Measurements from ENCODE around the gene INSM1. TPM values are rescaled to one million over a fixed set of nuclear protein-coding genes. Genes with fewer than 3 reads are reported as not detected.

INSM1 gene
- total RNA-seq, 1 donor from 2014 or later: not detected

DNA sequence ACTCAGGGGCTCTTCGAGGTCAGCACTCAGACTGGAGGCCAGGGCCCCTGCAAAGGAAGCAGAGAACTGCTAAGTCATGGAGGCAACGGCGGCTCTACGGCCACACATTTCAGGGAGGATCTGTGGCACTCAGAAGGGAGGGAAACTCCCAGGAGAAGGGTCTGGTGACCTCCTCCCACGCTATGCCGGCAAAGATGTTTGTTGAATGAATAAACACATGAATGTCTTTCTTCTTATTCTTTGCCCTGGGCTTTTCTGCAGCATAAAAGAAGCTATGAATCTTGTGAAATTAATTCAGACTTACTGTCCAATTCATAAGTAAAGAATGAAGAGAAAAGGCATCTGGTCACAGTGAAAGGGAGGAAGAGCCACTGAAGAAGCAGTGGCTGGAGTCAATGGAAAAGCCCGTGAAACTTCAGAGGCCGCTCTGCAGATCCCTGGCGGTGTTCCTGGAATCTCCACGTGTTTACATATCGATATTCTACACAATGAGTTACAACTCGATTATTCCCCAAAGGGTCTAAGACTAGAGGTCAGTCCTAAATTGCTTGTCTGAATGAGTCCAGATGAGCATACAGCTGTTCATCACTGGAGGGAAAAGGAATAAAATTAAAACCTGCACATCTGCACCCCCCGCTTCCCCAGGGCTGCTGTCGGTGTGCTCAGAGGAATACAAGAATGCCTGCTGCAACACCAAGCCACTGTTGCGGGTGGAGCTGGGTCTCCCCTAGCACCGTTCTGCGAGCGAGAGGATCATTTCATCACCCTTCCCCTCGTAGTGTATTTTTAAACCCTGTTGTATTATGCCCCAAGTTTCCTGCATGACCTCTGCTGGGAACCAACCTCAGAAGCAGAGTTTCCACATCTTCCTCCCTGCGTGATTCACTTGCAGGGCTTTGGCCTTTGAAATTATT, 25.6 kb downstream of the INSM1 start:
- no peak for DNase-seq (ENCODE audit: low spot score)

DNA sequence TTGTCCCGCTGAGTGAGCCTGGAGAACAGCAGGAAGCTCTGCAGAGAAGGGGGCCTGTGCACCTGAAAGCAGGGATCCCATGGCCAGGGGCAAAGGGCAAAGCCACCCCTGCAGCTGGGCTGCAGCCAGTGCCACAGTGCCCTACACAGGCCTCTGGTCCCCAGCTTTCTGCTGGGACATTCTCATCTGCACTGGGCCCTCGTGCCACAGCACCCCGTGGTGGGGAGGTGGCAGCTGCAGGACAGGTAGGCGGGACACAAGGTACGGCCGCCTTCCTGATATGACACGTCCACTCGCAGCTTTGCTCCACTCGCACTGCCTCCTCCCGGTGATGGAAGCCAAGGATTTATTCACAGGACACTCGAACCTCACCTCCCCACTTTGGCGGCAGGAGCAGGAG, 27.2 kb downstream of the INSM1 start:
- DNase-seq (ENCODE audit: low spot score): no peak

DNA sequence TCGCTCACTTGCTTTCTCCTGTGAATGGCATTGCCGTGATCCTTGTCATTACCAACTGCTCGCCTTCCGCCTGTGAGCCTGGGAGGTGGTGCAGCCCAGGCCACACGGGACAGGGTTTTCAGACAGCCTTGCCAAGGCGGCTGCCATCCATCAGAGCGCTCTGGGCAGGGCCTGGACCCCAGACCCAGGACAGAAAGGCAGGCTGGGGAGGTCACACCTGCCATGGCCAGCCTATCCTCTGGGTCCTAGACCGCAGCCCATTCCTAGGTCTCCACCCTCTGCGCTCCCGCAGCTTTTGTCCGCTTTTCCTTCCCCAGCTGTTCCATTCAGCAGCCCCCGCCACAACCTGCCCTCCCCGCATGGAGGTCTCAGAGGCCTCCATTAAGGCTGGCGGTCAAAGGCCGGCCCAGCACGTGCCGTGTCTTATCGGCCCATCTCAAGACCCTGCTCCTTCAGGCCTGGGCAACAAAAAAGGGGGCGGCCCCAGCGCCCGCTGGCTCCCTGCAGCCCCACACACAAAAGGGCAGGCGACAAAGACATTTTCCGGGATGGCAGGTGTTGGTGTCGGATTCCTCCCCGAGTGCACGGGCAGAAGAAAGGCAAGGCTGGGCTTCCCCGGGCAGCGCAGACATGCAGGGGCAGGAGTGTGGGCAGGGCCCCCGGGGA, 28.1 kb downstream of the INSM1 start:
- no peak for DNase-seq (ENCODE audit: low spot score)

- no peak for DNase-seq (ENCODE audit: low spot score)
These were observed 28.9 kb downstream of the INSM1 start for GRCh38 chr20:20396794-20397193.

DNA sequence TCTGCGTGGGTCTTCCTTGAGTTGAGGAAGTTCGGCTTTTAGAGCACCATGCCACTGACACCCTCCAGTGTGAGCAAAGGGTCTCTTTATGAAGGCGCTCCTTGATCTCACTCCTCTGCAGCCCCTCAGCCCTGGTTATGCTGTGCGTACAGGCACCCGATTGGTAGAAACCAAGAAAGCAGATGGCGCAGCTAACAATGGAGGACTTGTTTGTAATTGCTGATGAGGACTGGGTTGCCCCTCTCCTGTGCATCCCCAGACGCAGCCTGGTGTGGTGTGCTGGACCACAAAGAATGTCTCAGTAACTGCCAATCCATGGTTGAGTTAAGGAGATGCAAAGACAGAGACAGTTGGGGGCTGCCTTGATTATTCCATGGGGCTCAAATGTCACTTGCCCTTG, 30.2 kb downstream of the INSM1 start:
- DNase-seq (ENCODE audit: low spot score): no peak

DNA sequence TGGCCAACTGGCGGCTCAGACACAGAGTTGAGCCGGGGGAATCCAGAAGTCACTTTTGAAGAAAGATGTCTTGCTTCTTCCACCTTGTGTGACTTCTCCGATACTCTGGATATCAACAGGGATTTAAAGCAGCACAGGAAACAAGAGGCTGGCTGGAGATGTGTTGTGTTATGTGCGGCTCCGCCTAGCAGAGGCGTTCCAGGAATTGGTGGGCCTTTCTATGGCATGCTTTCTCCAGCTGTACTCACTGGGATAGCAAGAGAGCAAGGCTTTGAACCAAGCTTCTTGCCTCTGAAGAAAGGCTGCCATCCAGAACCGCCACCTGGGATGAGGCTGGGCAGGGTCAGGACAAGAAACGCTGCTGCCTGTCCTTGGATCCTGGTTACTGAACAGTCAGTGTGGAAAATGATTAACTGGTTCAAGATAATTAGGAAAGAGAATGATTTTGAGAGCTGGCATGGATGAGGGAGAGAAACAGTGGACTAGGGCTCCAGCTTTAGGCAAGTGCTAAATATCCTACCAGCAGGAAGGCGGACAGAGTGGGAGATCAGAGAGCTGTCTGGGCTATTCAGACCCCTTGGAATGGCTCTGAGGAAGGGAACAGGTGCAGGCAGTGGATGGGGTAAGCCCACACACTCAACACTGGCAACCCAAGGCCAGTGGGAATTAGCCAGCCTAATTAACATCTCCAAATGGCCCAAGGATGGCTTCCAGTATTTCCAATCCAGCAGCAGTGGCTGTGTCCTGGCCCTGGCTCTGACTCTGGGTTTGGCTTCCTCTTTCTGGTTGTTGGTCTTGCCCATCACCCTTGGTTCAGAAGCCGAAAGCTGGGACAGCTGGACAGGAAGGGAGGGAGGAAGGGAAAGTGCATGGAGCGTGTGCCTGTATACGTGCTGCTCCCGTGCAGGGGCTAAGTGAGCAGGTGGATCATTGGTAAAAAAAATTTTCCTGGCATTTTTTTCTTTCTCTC, 31.9 kb downstream of the INSM1 start:
- no peak for DNase-seq (ENCODE audit: low spot score)

GRCh38 chr20:20401991-20402390, 34.1 kb downstream of the INSM1 start:
- peak; percentile 62 for DNase-seq (ENCODE audit: low spot score)

- no peak for DNase-seq (ENCODE audit: low spot score)
These were observed 36.7 kb downstream of the INSM1 start for GRCh38 chr20:20404633-20405032.

- DNase-seq (ENCODE audit: low spot score): no peak
These were observed 37.7 kb downstream of the INSM1 start for GRCh38 chr20:20405623-20406022.

GRCh38 chr20:20406306-20406705, 38.4 kb downstream of the INSM1 start:
- DNase-seq (ENCODE audit: low spot score): no peak

DNA sequence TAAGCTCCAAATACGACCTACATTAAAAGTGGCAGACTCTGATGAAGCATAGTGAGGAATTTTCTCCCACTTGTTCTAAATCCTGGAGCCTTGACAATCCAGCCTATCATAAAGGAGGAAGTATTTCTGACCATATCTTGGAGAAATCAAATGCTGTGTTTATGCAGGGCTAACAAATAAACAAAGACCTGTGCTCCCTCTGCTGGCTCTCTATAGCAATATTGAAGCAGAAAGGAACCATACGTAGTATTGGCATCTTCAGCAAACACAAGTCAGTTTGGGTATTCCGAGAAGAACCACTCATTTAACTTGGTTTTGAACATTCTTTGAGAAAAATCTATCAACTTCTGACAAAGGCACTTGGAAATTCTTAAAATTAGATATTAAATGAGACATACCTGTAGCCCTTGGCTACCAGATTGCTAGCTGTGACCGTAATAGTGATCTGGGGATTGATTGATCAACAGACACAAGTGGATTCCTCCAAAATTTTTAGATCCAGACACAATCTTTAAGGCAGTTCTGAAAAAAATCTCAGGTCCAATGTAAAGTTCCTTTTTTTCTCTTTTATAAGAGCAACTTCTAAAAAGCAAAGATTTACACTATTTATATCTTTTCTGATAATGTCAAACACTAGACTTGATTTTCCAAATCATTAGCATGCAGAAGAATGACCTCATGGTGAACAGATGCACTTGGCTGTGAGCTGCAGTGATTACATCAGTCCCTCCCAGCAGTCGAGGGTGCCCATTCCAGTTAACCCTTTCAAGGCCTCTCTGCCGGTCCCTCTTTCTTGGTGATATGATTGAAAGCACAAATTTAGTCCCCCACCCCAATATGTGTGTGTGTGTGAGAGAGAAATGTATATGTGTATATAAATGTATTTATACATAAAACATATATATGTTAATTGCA, 40.2 kb downstream of the INSM1 start:
- no peak for DNase-seq (ENCODE audit: low spot score)

DNA sequence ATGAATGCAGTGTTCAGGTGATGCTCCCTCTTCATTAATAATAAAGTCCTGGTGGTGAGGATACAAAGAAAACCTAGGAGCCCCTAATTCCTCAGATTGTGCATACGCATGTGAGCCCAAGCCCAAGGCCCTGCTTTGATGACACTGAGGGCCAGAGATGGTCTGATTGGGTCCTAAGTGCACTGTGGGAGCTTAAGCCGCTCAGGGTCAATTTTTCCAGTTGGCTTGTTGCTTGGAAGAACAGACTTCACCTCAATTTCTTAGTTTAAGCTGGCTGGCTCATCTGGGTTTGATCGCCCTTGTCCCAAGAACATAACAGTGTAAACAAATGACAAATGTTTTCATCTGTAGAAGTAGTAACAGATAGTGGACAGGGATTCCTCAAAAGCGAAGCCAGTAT, 41.4 kb downstream of the INSM1 start:
- no peak for DNase-seq (ENCODE audit: low spot score)

GRCh38 chr20:20410678-20411077, 42.8 kb downstream of the INSM1 start:
- DNase-seq (ENCODE audit: low spot score): peak; percentile 60

GRCh38 chr20:20411402-20411801, 43.5 kb downstream of the INSM1 start:
- no peak for DNase-seq (ENCODE audit: low spot score)

GRCh38 chr20:20411836-20412235, 43.9 kb downstream of the INSM1 start:
- no peak for DNase-seq (ENCODE audit: low spot score)

- no peak for DNase-seq (ENCODE audit: low spot score)
These were observed 44.8 kb downstream of the INSM1 start for GRCh38 chr20:20412750-20413149.

GRCh38 chr20:20413810-20414281, 45.9 kb downstream of the INSM1 start:
- DNase-seq (ENCODE audit: low spot score): no peak

- no peak for DNase-seq (ENCODE audit: low spot score)
These were observed 46.8 kb downstream of the INSM1 start for GRCh38 chr20:20414640-20415220.

GRCh38 chr20:20415321-20415720, 47.4 kb downstream of the INSM1 start:
- DNase-seq (ENCODE audit: low spot score): no peak

Data from umbilical cord (tissue), 2 donors.